ENCODE data around the gene SHROOM1. TPM values are rescaled to one million over a fixed set of nuclear protein-coding genes. Genes with fewer than 3 reads are reported as not detected.
A peak's percentile ranks its signal among the peaks of the same experiment; 100 is the strongest.
"Not testable (repeated sequence)": the region's sequence is repeated elsewhere in the genome, so short reads cannot be mapped to it uniquely, and the experiment has no call there.

SHROOM1 gene, protein sequence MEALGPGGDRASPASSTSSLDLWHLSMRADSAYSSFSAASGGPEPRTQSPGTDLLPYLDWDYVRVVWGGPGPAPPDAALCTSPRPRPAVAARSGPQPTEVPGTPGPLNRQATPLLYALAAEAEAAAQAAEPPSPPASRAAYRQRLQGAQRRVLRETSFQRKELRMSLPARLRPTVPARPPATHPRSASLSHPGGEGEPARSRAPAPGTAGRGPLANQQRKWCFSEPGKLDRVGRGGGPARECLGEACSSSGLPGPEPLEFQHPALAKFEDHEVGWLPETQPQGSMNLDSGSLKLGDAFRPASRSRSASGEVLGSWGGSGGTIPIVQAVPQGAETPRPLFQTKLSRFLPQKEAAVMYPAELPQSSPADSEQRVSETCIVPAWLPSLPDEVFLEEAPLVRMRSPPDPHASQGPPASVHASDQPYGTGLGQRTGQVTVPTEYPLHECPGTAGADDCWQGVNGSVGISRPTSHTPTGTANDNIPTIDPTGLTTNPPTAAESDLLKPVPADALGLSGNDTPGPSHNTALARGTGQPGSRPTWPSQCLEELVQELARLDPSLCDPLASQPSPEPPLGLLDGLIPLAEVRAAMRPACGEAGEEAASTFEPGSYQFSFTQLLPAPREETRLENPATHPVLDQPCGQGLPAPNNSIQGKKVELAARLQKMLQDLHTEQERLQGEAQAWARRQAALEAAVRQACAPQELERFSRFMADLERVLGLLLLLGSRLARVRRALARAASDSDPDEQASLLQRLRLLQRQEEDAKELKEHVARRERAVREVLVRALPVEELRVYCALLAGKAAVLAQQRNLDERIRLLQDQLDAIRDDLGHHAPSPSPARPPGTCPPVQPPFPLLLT
- 7.3 and 10.3 TPM in 2 replicates for total RNA-seq (2014; rRNA removed; shearing (Covaris generic))

- peak; percentile 78 for DNase-seq (ENCODE audit: low read depth)
These were observed at the start of gene SHROOM1 for GRCh38 chr5:132830436-132831094. TSS of gene SHROOM1 (minus strand) at chr5:132830647. CDS start at chr5:132826140, 4,507 bp downstream.

GRCh38 chr5:132877938-132878337 lies 47.5 kb upstream of the SHROOM1 start:
- DNase-seq (ENCODE audit: low read depth), result peak; percentile 80

DNA sequence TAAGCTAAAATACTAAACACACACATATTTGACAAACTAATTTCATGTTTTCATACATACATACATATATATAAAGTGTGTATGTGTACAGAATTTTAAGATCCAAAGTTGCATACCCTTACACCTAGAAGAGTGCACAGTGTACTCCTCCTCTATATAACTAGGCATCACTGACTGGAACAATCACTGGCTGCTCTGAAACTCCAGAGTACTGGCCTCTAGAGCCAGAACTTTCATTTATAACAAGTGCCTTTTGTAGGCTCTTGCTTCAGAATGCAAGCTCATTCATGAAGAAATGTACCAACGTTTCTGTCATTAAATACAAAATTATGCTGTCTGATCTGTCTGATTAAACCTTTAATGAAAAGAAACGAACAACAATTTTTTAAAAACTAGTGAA lies 47.0 kb upstream of the SHROOM1 start:
- DNase-seq (ENCODE audit: low read depth), result no peak

DNA sequence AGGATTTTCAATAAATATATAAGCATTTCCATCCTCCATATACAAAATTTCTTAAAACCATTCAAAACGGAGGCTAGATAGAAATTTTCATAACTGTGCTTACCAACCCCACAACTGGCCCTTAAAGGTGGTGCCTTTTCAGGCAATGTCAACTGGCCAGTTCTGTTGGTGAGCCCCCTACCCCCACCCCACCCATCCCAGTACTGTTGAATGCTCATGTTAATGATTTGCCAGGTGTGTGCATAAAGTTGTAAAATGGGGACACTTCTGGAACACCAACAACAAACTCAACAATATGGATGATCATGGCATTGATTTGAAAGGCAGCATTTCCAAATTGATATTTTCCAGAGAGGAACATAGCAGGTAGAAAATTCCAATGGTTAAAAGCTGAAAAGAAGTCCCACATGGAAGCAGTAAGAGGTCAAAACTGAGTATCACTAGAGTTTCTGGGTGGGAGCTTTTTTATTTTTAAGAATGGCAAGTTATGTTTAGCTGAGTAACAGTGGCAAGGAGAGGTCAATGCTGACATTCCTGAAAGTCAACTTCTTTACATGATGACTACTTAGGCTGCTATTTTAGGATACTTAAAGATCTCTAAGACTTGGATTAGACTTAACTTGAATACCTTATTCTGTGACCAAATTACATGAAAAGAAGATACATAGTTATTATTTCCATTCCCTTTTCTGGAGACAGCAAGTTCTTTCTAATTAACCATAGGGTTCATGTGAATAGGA lies 45.7 kb upstream of the SHROOM1 start:
- DNase-seq (ENCODE audit: low read depth), result no peak

DNA sequence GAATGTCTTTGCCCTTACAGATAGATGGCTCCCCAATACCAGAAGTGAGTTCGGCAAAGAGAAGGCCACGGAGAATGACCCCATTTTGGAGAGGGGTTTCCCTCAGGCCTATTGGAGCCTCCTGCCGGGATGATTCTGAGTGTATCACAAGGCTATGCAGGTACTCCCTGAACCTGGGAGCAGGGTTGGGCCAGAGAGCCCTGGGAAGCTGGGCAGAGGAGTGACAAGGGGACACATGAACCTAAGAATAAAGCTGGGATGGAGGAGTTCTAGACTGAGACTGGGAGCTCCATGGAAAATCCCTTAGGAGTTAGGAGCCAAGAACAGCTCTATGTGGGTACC lies 43.5 kb upstream of the SHROOM1 start:
- no peak for DNase-seq (ENCODE audit: low read depth)

DNA sequence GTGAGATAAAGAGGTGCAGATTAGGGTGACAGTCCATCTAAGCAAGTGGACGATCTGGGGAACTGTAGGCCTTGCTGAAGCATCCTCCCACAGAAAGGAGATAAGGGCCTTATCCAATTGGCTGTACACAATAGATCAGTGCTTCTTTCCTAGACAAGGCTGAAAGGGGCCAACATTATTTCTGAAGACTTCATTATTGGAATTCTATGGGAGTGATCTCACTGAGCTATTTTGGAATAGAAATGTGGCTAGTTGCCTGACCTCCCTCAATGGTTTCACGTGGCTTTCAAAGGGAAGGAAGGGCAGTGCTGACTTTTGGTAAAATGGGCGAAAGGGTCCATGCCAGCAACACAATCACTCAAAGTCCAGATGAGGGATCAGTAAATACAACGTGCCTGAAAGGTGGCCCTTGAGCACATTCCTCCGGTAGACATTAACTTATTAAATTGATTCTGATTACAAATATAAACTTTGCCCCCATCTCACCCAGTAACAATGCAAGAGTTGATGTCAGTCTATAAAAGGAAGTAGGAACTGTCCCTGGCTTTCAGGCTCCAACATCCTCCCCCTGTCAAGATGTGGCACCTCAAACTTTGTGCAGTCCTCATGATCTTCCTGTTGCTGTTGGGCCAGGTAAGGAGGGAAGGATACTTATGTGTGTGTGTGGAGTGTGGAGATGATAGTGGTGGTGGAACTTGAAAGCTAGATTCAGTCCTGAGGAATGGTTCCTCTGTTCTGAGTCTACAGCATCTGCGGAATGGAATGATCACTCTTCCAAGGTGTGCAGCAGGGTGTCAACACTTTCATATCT lies 42.9 kb upstream of the SHROOM1 start, which contains the start of gene LEAP2:
TSS of gene LEAP2 (plus strand) at position 550 of the 811 bp plus-strand sequence. CDS start at position 577, 27 bp downstream.
- no peak for DNase-seq (ENCODE audit: low read depth)

DNA sequence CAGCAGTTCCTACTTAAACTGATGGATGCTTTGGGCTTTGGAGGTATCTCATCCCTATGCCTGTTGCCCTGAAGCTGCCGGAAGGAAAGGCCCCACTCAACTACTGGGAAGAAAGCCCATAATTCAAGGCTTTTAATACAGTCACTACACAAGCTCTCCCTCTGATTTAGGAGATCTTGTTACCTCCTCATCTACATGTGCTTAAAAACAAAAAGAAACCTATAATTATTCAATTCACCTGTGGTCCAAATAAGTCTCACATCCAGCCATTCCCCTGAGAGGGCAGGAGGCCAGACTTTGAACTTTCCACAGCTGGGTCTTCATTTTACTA lies 42.3 kb upstream of the SHROOM1 start:
- no peak for DNase-seq (ENCODE audit: low read depth)

- DNase-seq (ENCODE audit: low read depth), result no peak
These were observed 41.2 kb upstream of the SHROOM1 start for GRCh38 chr5:132871459-132872284.

GRCh38 chr5:132870801-132871200 lies 40.4 kb upstream of the SHROOM1 start:
- no peak for DNase-seq (ENCODE audit: low read depth)

GRCh38 chr5:132868754-132869153 lies 38.3 kb upstream of the SHROOM1 start:
- no peak for DNase-seq (ENCODE audit: low read depth)

- no peak for DNase-seq (ENCODE audit: low read depth)
These were observed 36.6 kb upstream of the SHROOM1 start for GRCh38 chr5:132867046-132867451.

GRCh38 chr5:132866342-132867045 lies 36.0 kb upstream of the SHROOM1 start, which contains the start of the genes GDF9 and UQCRQ:
TSS of gene GDF9 (minus strand) at chr5:132866469. CDS start at chr5:132864533, 1,936 bp downstream.
TSS of gene UQCRQ (plus strand) at chr5:132866642. CDS start at chr5:132866882, 240 bp downstream.
- peak; percentile 100 for DNase-seq (ENCODE audit: low read depth)

- DNase-seq (ENCODE audit: low read depth), result no peak
These were observed 35.4 kb upstream of the SHROOM1 start for GRCh38 chr5:132865668-132866341.

GRCh38 chr5:132860742-132861141 lies 30.3 kb upstream of the SHROOM1 start:
- no peak for DNase-seq (ENCODE audit: low read depth)

DNA sequence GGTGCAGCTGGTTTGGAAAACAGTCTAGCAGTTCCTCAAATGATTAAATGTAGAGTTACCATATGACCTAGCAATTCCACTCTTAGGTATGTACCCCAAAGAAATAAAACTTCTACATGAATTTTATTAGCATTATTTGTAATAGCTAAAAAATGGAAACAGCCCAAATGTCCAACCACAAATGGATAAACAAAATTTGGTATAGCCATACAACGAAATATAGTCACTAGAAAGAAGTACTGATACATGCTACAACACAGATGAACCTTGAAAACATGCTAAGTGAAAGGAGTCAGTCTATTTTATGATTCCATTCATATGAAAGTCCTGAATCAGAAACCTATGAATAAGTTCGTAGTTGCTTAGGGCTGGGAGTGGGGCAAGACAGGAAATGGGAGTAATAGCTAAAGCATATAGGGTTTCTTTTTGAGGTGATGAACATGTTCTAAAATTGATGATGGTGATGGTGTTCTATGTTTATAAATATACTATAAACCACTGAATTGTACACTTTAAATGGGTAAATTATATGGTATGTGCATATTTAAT lies 29.5 kb upstream of the SHROOM1 start:
- DNase-seq (ENCODE audit: low read depth), result no peak

- no peak for DNase-seq (ENCODE audit: low read depth)
These were observed 25.6 kb upstream of the SHROOM1 start for GRCh38 chr5:132856011-132856410.

GRCh38 chr5:132854992-132855391 lies 24.5 kb upstream of the SHROOM1 start:
- DNase-seq (ENCODE audit: low read depth), result not testable (repeated sequence)

DNA sequence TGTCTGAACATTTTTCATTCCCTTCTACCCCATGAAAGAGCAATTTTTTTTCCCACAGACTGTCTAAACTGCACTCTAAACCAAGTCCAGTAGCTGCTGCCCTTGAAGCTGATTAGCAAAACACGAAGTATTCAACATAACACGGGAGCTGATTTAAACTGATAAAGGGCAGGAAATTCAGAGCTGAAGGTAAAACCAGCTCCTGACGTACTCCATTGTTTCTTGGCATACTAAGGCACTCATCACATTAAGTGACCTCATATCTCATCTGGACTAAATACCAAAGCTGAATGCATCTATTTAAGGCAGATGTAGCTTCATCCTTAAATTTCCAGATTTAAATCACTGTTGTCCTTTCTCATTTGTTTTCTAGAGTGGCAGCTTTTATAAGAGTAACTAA lies 23.9 kb upstream of the SHROOM1 start:
- no peak for DNase-seq (ENCODE audit: low read depth)
